Activated CD8-positive, alpha-beta memory T cell treated with anti-CD3 and anti-CD28 coated beads, Interleukin-2, amount 10 ng/mL, durations not matched to agents 7 days and 5 days (primary cell): ENCODE data around the gene TAF13. TPM values are rescaled to one million over a fixed set of nuclear protein-coding genes. Genes with fewer than 3 reads are reported as not detected.

Experiments used
- ATAC-seq: fragments of 150-1000 bp; cut with Tn5 transposase; one replicate; pipeline ENCODE4 v1.10.0; 2021; ENCODE audit warnings: moderate library complexity
- CTCF ChIA-PET: fragments of 350-600 bp; sonication (Branson Sonifier 250); formaldehyde crosslinking; loops from one replicate; lab custom pipeline; 2021; ENCODE audit warnings: antibody characterized with exemption; lab: Charles Lee
- DNase-seq: peaks from one replicate; pipeline ENCODE4 v3.0.0-alpha.2; 2020
- H3K27ac Mint-ChIP-seq: one replicate; pipeline ENCODE4 v1.8.0; 2021; ENCODE audit warnings: mild to moderate bottlenecking, mixed read lengths
- H3K27me3 Mint-ChIP-seq: one replicate; pipeline ENCODE4 v1.8.0; 2021; ENCODE audit warnings: mixed read lengths
- H3K36me3 Mint-ChIP-seq: one replicate; pipeline ENCODE4 v1.8.0; 2021; ENCODE audit warnings: mild to moderate bottlenecking, mixed read lengths
- H3K4me1 Mint-ChIP-seq: one replicate; pipeline ENCODE4 v1.8.0; 2021; ENCODE audit warnings: mixed read lengths
- H3K4me3 Mint-ChIP-seq: one replicate; pipeline ENCODE4 v1.8.0; 2021; ENCODE audit warnings: mild to moderate bottlenecking, moderate library complexity, mixed read lengths
- H3K9me3 Mint-ChIP-seq: one replicate; pipeline ENCODE4 v1.8.0; 2022; ENCODE audit warnings: low read depth, mixed read lengths
- total RNA-seq, 2 experiments: library from RNA; stranded (reverse); gene quantifications; one replicate each; pipeline ENCODE4 v1.2.3, GENCODE V29; 2021

The TAF13 gene
- total RNA-seq, 2 experiments from 2014 or later = 18.1 to 26.4 TPM

GRCh38 chr1:109089242-109090015 is 13.6 kb upstream of the TAF13 start:
- DNase-seq = peak; percentile 57
- Mint-ChIP-seq H3K4me3 (peak overlapping the region; percentile 98), H3K27ac (peak overlapping the region; percentile 97), H3K4me1 (peaks cover 39% of the 10 kb centered on the region), H3K27me3 (no peaks in the 10 kb centered on the region), H3K9me3 (no peaks in the 10 kb centered on the region), H3K36me3 (peaks cover 12% of the 10 kb centered on the region)
- ATAC-seq = no peak
- CTCF ChIA-PET = interaction anchor here (0.6 to 4.1 kb wide), 7 partner anchors 9 to 296 kb away, joined by 3 to 33 read pairs (median 5); partner anchors contain the start of genes ELAPOR1, TAF13 and WDR47

DNA sequence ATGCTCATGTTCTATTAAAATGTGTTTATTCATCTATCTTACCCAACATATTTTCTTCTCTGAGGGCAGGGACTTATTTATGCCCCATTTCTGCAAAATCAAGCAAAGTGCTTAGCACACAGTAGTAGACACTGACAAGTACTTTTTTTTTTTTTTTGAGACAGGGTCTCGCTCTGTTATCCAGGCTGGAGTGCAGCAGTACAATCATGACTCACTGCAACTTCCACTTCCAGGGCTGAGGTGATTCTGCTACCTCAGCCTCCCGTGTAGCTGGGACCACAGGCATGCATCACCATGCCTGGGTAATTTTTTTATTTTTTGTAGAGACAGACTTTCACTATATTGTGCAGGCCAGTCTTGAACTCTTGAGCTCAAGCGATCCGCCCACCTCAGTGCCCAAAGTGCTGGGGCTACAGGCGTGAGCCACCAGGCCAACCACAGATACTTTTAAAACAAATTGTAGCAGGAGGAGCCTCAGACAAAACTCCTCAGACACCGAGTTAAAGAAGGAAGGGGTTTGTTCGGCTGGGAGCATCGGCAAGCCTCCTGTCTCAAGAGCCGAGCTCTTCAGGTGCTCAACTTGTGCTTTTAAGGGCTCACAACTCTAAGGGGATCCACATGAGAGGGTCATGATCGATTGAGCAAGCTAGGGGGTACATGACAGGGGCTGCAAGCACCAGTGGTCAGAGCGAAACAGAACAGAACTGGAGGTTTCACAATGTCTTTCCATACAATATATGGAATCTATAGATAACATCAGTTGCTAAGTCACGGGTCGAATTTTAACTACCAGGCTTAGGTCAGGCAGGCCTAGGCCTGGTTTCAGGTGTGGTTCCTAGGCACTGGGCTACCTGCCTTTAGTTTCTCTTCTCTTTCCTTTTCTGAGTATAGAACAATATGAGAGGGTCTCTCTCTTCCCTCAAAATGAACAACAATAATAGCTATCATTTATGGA is 9.0 kb upstream of the TAF13 start:
- Mint-ChIP-seq H3K27me3 (no peaks in the 10 kb centered on the region), H3K36me3 (peaks cover 2% of the 10 kb centered on the region), H3K4me1 (peaks cover 27% of the 10 kb centered on the region), H3K4me3 (no peak overlapping the region), H3K9me3 (no peaks in the 10 kb centered on the region), H3K27ac (no peak overlapping the region)
- ATAC-seq = peak; percentile 33
- CTCF ChIA-PET = interaction anchor here (1.1 to 4.2 kb wide), 3 partner anchors 14 to 27 kb away, joined by 3 to 24 read pairs (median 8); a partner anchor contains a TSS
- no peak for DNase-seq

- DNase-seq = no peak
- peaks cover 20% of the 10 kb centered on the region for H3K4me1 Mint-ChIP-seq
- CTCF ChIA-PET = interaction anchor here (1.1 to 4.2 kb wide), 4 partner anchors 8 to 28 kb away, joined by 3 to 24 read pairs (median 6); a partner anchor contains a TSS
- H3K27me3 Mint-ChIP-seq = no peaks in the 10 kb centered on the region
- peak; percentile 55 for ATAC-seq
- H3K9me3 Mint-ChIP-seq = no peaks in the 10 kb centered on the region
- peaks cover under 1% of the 10 kb centered on the region for H3K36me3 Mint-ChIP-seq
- H3K4me3 Mint-ChIP-seq = no peak overlapping the region
- H3K27ac Mint-ChIP-seq = peak overlapping the region; percentile 61
These were observed 8.1 kb upstream of the TAF13 start for GRCh38 chr1:109083923-109084322.

DNA sequence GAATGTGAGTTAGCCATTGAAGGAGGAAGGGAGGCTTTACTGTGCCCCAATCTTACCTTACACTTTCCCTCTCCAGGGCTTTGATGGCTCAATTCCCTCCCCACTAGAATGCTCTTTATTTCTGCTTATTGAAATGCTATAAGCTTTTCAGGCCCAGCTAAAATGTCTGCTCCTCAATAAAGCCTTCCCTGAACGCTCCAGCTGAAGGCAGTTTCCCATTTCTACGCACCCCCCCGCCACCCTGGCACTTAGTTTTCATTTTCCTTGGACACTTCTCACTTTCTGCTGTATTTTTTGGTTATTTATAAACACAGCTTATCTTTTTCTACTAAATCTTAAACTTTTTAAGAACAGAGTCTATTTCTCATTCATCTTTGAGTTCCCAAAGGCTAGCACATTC is 7.7 kb upstream of the TAF13 start:
- no peak overlapping the region for H3K27ac Mint-ChIP-seq

GRCh38 chr1:109080441-109081082 is 4.8 kb upstream of the TAF13 start:
- H3K27ac Mint-ChIP-seq = no peak overlapping the region
- CTCF ChIA-PET = no interaction called here
- no peak overlapping the region for H3K4me3 Mint-ChIP-seq
- no peaks in the 10 kb centered on the region for H3K27me3 Mint-ChIP-seq
- ATAC-seq = no peak
- no peaks in the 10 kb centered on the region for H3K9me3 Mint-ChIP-seq
- no peak for DNase-seq
- H3K36me3 Mint-ChIP-seq = no peaks in the 10 kb centered on the region
- H3K4me1 Mint-ChIP-seq = peaks cover 24% of the 10 kb centered on the region

More for the DNA sequence above, 7.7 kb upstream of the TAF13 start:
- Mint-ChIP-seq H3K27me3 (no peaks in the 10 kb centered on the region), H3K4me3 (no peak overlapping the region), H3K36me3 (no peaks in the 10 kb centered on the region), H3K4me1 (peaks cover 20% of the 10 kb centered on the region), H3K9me3 (no peaks in the 10 kb centered on the region)
- ATAC-seq (no peak), DNase-seq (no peak)
- CTCF ChIA-PET = interaction anchor here (1.2 to 4.2 kb wide), 2 partner anchors 9 to 16 kb away, joined by 4 to 24 read pairs; no protein-coding TSS in a partner anchor

DNA sequence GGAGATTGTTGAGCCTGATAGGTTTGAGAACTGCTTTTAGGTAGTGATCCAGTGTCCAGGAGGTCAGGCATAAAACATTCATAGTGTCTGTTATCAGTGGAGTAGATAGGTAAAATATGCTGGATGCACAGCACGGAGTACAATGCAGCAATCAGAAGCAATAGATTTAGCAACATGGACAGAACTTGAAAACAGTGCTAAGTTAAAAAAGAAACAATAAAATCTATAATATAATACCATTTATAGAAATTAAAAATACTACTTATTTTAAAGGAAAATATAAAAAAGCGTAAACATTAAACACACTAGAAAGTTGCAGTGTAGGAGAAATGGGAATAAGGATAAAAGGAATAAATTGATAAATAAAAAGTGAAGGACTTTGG is 3.4 kb upstream of the TAF13 start:
- no peak for ATAC-seq

GRCh38 chr1:109078317-109078716 is 2.5 kb upstream of the TAF13 start:
- Mint-ChIP-seq H3K4me1 (peaks cover 15% of the 10 kb centered on the region), H3K4me3 (no peak overlapping the region), H3K27me3 (no peaks in the 10 kb centered on the region), H3K9me3 (no peaks in the 10 kb centered on the region), H3K27ac (no peak overlapping the region), H3K36me3 (peaks cover 3% of the 10 kb centered on the region)
- no peak for DNase-seq
- CTCF ChIA-PET = no interaction called here
- ATAC-seq = no peak

More for the DNA sequence above, 3.4 kb upstream of the TAF13 start:
- H3K27me3 Mint-ChIP-seq = no peaks in the 10 kb centered on the region
- DNase-seq = no peak
- CTCF ChIA-PET = no interaction called here
- H3K9me3 Mint-ChIP-seq = no peaks in the 10 kb centered on the region
- peaks cover 2% of the 10 kb centered on the region for H3K36me3 Mint-ChIP-seq
- peaks cover 22% of the 10 kb centered on the region for H3K4me1 Mint-ChIP-seq
- H3K27ac Mint-ChIP-seq = no peak overlapping the region
- H3K4me3 Mint-ChIP-seq = no peak overlapping the region

- H3K27ac Mint-ChIP-seq = no peak overlapping the region
- H3K36me3 Mint-ChIP-seq = peaks cover 19% of the 10 kb centered on the region
- no peaks in the 10 kb centered on the region for H3K9me3 Mint-ChIP-seq
- ATAC-seq (no peak), DNase-seq (no peak)
- H3K4me3 Mint-ChIP-seq = no peak overlapping the region
- no peaks in the 10 kb centered on the region for H3K27me3 Mint-ChIP-seq
- CTCF ChIA-PET = interaction anchor here (2.0 kb wide), 1 partner anchor 43 kb away, joined by 6 read pairs; a partner anchor contains a TSS
- peaks cover 4% of the 10 kb centered on the region for H3K4me1 Mint-ChIP-seq
These were observed 6.5 kb downstream of the TAF13 start for GRCh38 chr1:109069294-109069693.

GRCh38 chr1:109067883-109068282 is 7.9 kb downstream of the TAF13 start:
- H3K9me3 Mint-ChIP-seq = no peaks in the 10 kb centered on the region
- CTCF ChIA-PET = interaction anchor here (2.0 kb wide), 2 partner anchors 8 to 45 kb away, joined by 5 to 6 read pairs; partner anchors contain the start of gene TAF13
- H3K27ac Mint-ChIP-seq = no peak overlapping the region
- no peak overlapping the region for H3K4me3 Mint-ChIP-seq
- peaks cover 2% of the 10 kb centered on the region for H3K4me1 Mint-ChIP-seq
- H3K27me3 Mint-ChIP-seq = no peaks in the 10 kb centered on the region
- DNase-seq (no peak), ATAC-seq (no peak)
- H3K36me3 Mint-ChIP-seq = peaks cover 17% of the 10 kb centered on the region

DNA sequence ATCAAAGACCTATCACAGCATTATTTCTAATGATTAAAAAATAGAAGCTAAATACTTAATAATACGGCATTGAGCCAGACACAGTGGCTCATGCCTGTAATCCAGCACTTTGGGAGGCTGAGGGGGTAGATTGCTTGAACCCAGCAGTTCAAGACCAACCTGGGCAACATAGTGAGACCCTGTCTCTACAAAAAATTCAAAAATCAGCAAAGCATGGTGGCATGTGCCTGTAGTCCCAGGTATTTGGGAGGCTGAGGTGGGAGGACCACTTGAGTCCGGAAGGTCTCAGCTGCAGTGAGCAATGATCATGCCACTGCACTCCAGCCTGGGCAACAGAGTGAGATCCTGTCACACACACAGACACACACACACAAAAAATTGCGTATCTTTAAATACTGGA is 10.7 kb downstream of the TAF13 start:
- DNase-seq = no peak
- Mint-ChIP-seq H3K4me1 (no peaks in the 10 kb centered on the region), H3K4me3 (no peak overlapping the region), H3K9me3 (no peaks in the 10 kb centered on the region), H3K36me3 (peaks cover 17% of the 10 kb centered on the region), H3K27ac (no peak overlapping the region), H3K27me3 (no peaks in the 10 kb centered on the region)
- CTCF ChIA-PET = interaction anchor here (1.1 kb wide), 1 partner anchor 47 kb away, joined by 4 read pairs; a partner anchor contains a TSS
- ATAC-seq = no peak

GRCh38 chr1:109061183-109061582 is 14.6 kb downstream of the TAF13 start:
- Mint-ChIP-seq H3K27me3 (no peaks in the 10 kb centered on the region), H3K9me3 (no peaks in the 10 kb centered on the region), H3K36me3 (peaks cover 10% of the 10 kb centered on the region), H3K27ac (no peak overlapping the region), H3K4me3 (no peak overlapping the region), H3K4me1 (no peaks in the 10 kb centered on the region)
- DNase-seq = no peak
- CTCF ChIA-PET = interaction anchor here (0.9 kb wide), 1 partner anchor 132 kb away, joined by 3 read pairs; no protein-coding TSS in a partner anchor
- ATAC-seq = no peak

DNA sequence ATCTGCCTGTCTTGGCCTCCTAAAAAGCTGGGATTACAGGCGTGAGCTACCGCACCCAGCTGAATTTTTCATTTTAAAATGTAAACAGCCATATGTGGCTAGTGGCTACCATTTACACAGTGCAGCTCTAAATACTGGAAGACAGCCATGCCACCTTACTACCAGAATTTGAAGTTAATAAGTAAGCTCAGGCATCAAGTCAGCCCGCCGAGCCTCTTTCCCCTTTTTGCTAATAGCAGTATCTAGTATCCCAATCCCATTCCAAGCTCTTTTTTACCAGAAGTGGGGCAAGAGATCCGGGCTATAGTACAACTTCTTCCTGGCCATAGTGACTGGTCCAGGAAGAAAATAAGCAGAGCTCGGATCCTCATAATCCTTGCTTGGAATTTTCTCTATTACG is 15.1 kb downstream of the TAF13 start:
- DNase-seq (no peak), ATAC-seq (no peak)
- Mint-ChIP-seq H3K9me3 (no peaks in the 10 kb centered on the region), H3K36me3 (peaks cover 10% of the 10 kb centered on the region), H3K27me3 (no peaks in the 10 kb centered on the region), H3K4me3 (no peak overlapping the region), H3K27ac (no peak overlapping the region), H3K4me1 (no peaks in the 10 kb centered on the region)
- CTCF ChIA-PET = interaction anchor here (0.9 kb wide), 1 partner anchor 133 kb away, joined by 3 read pairs; no protein-coding TSS in a partner anchor
